Astrocyte (in vitro differentiated cells and primary cell): ENCODE results near the gene GSTP1.

Source experiments
- EZH2 ChIP-seq: IDR thresholded peaks from 2 replicates; pipeline ENCODE4 v1.6.1; 2012; ENCODE audit warnings: mild to moderate bottlenecking, low read length, inconsistent platforms; ENCODE audit not compliant: insufficient read depth
- TF ChIP-seq, protein P1 (sequence below): IDR thresholded peaks from 2 replicates; pipeline ENCODE4 v1.5.1; 2011; ENCODE audit warnings: low read depth, mild to moderate bottlenecking, inconsistent platforms, low read length, moderate library complexity; ENCODE audit not compliant: insufficient read depth

DNA sequence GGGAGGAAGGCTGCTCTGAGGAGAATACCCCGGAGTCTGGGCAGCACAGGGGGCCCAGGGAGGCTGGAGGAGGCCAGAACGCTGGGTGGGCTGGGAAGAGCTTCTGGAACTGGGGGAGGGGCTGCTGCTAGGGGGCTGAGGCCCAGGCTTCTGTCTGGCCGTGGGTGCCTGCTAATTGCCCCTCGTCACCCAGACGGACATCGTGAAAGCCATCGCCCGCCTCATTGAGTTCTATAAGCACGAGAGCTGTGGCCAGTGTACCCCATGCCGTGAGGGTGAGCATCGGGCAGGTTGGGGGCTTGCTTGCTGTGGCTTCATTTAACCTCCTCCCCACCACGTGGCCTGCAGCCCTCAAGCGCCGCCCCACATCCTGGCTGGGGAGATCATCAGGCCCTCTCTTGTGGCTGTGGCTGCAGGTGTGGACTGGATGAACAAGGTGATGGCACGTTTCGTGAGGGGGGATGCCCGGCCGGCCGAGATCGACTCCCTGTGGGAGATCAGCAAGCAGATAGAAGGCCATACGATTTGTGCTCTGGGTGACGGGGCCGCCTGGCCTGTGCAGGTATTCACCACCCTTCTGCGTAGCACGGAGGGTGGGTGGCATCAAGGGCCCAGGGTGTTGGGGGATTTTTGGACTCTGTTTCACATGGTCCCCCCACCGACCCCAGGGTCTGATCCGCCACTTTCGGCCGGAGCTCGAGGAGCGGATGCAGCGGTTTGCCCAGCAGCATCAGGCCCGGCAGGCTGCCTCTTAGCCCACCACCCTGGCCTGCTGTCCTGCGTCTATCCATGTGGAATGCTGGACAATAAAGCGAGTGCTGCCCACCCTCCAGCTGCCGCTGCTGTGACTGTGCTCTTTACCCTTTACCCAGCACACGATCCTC lies 28.3 kb downstream of the GSTP1 start:
- TF ChIP-seq, protein P1, sequence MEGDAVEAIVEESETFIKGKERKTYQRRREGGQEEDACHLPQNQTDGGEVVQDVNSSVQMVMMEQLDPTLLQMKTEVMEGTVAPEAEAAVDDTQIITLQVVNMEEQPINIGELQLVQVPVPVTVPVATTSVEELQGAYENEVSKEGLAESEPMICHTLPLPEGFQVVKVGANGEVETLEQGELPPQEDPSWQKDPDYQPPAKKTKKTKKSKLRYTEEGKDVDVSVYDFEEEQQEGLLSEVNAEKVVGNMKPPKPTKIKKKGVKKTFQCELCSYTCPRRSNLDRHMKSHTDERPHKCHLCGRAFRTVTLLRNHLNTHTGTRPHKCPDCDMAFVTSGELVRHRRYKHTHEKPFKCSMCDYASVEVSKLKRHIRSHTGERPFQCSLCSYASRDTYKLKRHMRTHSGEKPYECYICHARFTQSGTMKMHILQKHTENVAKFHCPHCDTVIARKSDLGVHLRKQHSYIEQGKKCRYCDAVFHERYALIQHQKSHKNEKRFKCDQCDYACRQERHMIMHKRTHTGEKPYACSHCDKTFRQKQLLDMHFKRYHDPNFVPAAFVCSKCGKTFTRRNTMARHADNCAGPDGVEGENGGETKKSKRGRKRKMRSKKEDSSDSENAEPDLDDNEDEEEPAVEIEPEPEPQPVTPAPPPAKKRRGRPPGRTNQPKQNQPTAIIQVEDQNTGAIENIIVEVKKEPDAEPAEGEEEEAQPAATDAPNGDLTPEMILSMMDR, result no peak
- no peak for TF ChIP-seq EZH2
